ENCODE measurements around the gene TRIOBP. TPM values are rescaled to one million over a fixed set of nuclear protein-coding genes. Genes with fewer than 3 reads are reported as not detected.
"Not testable (repeated sequence)": the region's sequence is repeated elsewhere in the genome, so short reads cannot be mapped to it uniquely, and the experiment has no call there.

TRIOBP gene
- total RNA-seq, 2 experiments from 2014 or later: 9.0 to 10.1 TPM

- Mint-ChIP-seq H3K36me3 (ENCODE audit: low read depth) (peaks cover 46% of the 10 kb centered on the region), H3K4me3 (no peak overlapping the region), H3K4me1 (ENCODE audit: low read depth) (peaks cover 21% of the 10 kb centered on the region), H3K27ac (no peak overlapping the region), H3K27me3 (no peaks in the 10 kb centered on the region), H3K9me3 (no peaks in the 10 kb centered on the region)
- Histone ChIP-seq H3K27me3 (ENCODE audit: control insufficient read depth in 1 of 2, insufficient read depth in 2 of 2, low read length in 2 of 2) (no peaks in the 10 kb centered on the region), H3K27ac (ENCODE audit: low read depth in 1 of 2, low read length in 2 of 2) (no peak overlapping the region), H3K4me1 (ENCODE audit: insufficient read depth, low read length) (peaks cover 31% of the 10 kb centered on the region), H3K4me3 (ENCODE audit: low read length) (no peak overlapping the region), H3K36me3 (ENCODE audit: insufficient read depth, low read length) (peaks cover 54% of the 10 kb centered on the region), H3K9me3 (ENCODE audit: control insufficient read depth in 1 of 2, insufficient read depth in 1 of 2, low read length in 2 of 2) (no peaks in the 10 kb centered on the region)
- intact Hi-C loops (cut with DNase I, micrococcal nuclease): no loop called here
- ATAC-seq (ENCODE audit: poor library complexity): no peak
- POLR2A ChIA-PET: no interaction called here
- TF ChIP-seq CTCF (IDR thresholded peaks at IDR 0.05): no peak
- DNase-seq: no peak
- CTCF ChIA-PET: interaction anchor here (0.6 kb wide), 1 partner anchor 50 kb away, joined by 3 read pairs; no protein-coding TSS in a partner anchor
Measured at GRCh38 chr22:37692627-37693285, 4.1 kb upstream of the TRIOBP start.

- H3K36me3 ChIP-seq (ENCODE audit: insufficient read depth, low read length): peaks cover 42% of the 10 kb centered on the region
- peaks cover 20% of the 10 kb centered on the region for H3K4me1 ChIP-seq (ENCODE audit: insufficient read depth, low read length)
- H3K9me3 ChIP-seq (ENCODE audit: control insufficient read depth in 1 of 2, insufficient read depth in 1 of 2, low read length in 2 of 2); intact Hi-C loops (cut with DNase I, micrococcal nuclease); H3K27ac Mint-ChIP-seq; H3K27me3 Mint-ChIP-seq; H3K27ac ChIP-seq (ENCODE audit: low read depth in 1 of 2, low read length in 2 of 2); H3K4me3 Mint-ChIP-seq; ATAC-seq (ENCODE audit: poor library complexity); H3K4me3 ChIP-seq (ENCODE audit: low read length); POLR2A ChIA-PET; H3K27me3 ChIP-seq (ENCODE audit: control insufficient read depth in 1 of 2, insufficient read depth in 2 of 2, low read length in 2 of 2); DNase-seq; H3K9me3 Mint-ChIP-seq: not testable (repeated sequence)
- CTCF ChIA-PET: interaction anchor here (0.7 kb wide), 1 partner anchor 150 kb away, joined by 3 read pairs; the partner anchor contains the start of gene ANKRD54
- peaks cover 36% of the 10 kb centered on the region for H3K36me3 Mint-ChIP-seq (ENCODE audit: low read depth)
- peaks cover 16% of the 10 kb centered on the region for H3K4me1 Mint-ChIP-seq (ENCODE audit: low read depth)
Measured at GRCh38 chr22:37694131-37694530, 2.7 kb upstream of the TRIOBP start.

- H3K9me3 ChIP-seq (ENCODE audit: control insufficient read depth in 1 of 2, insufficient read depth in 1 of 2, low read length in 2 of 2); H3K27ac Mint-ChIP-seq; H3K4me3 ChIP-seq (ENCODE audit: low read length); H3K27me3 ChIP-seq (ENCODE audit: control insufficient read depth in 1 of 2, insufficient read depth in 2 of 2, low read length in 2 of 2); intact Hi-C loops (cut with DNase I, micrococcal nuclease); H3K27me3 Mint-ChIP-seq; H3K9me3 Mint-ChIP-seq; H3K27ac ChIP-seq (ENCODE audit: low read depth in 1 of 2, low read length in 2 of 2); DNase-seq: not testable (repeated sequence)
- POLR2A ChIA-PET: interaction anchor here (0.7 kb wide), 2 partner anchors 38 to 53 kb away, joined by 3 to 4 read pairs; partner anchors contain the start of gene PDXP
- Mint-ChIP-seq H3K4me1 (ENCODE audit: low read depth) (peaks cover 16% of the 10 kb centered on the region), H3K4me3 (peak overlapping the region; percentile 61), H3K36me3 (ENCODE audit: low read depth) (peaks cover 25% of the 10 kb centered on the region)
- CTCF ChIA-PET: interaction anchor here (1.6 to 2.5 kb wide), 2 partner anchors 53 to 89 kb away, joined by 6 to 9 read pairs; no protein-coding TSS in a partner anchor
- peaks cover 21% of the 10 kb centered on the region for H3K4me1 ChIP-seq (ENCODE audit: insufficient read depth, low read length)
- peaks cover 25% of the 10 kb centered on the region for H3K36me3 ChIP-seq (ENCODE audit: insufficient read depth, low read length)
- ATAC-seq (ENCODE audit: poor library complexity): peak; percentile 30
Measured at GRCh38 chr22:37696260-37696656, 590 bp upstream of the TRIOBP start.

- Histone ChIP-seq H3K36me3 (ENCODE audit: insufficient read depth, low read length) (peaks cover 14% of the 10 kb centered on the region), H3K27me3 (ENCODE audit: control insufficient read depth in 1 of 2, insufficient read depth in 2 of 2, low read length in 2 of 2) (no peaks in the 10 kb centered on the region), H3K4me1 (ENCODE audit: insufficient read depth, low read length) (peaks cover 22% of the 10 kb centered on the region), H3K9me3 (ENCODE audit: control insufficient read depth in 1 of 2, insufficient read depth in 1 of 2, low read length in 2 of 2) (no peaks in the 10 kb centered on the region), H3K27ac (ENCODE audit: low read depth in 1 of 2, low read length in 2 of 2) (no peak overlapping the region), H3K4me3 (ENCODE audit: low read length) (no peak overlapping the region)
- H3K27ac Mint-ChIP-seq: no peak overlapping the region
- peaks cover 16% of the 10 kb centered on the region for H3K4me1 Mint-ChIP-seq (ENCODE audit: low read depth)
- no peak for ATAC-seq (ENCODE audit: poor library complexity)
- no peak for DNase-seq
- no peak overlapping the region for H3K4me3 Mint-ChIP-seq
- H3K27me3 Mint-ChIP-seq: no peaks in the 10 kb centered on the region
- ChIA-PET POLR2A (interaction anchor here (0.8 kb wide), 1 partner anchor 90 kb away, joined by 3 read pairs; no protein-coding TSS in a partner anchor), CTCF (interaction anchor here (2.5 kb wide), 1 partner anchor 90 kb away, joined by 9 read pairs; no protein-coding TSS in a partner anchor)
- TF ChIP-seq CTCF (IDR thresholded peaks at IDR 0.05): no peak
- intact Hi-C loops (cut with DNase I, micrococcal nuclease): no loop called here
- no peaks in the 10 kb centered on the region for H3K9me3 Mint-ChIP-seq
- peaks cover 14% of the 10 kb centered on the region for H3K36me3 Mint-ChIP-seq (ENCODE audit: low read depth)
Measured at GRCh38 chr22:37697538-37697835, 639 bp downstream of the TRIOBP start.

All from CD4-positive, alpha-beta T cell (primary cell).